Urothelium cell line (cell line): ENCODE measurements around the gene VIL1.

Experiments
- DNase-seq: peaks from one replicate; pipeline ENCODE4 v3.0.0; 2011; ENCODE audit warnings: low spot score, mixed read lengths
- FAIRE-seq: peaks from 2 replicates; lab custom pipeline; 2011; peaks lifted over from hg19 to GRCh38; lab: Jason Lieb, UNC

VIL1 gene

GRCh38 chr2:218435003-218435982 lies 16.4 kb downstream of the VIL1 start:
- FAIRE-seq (no peak), DNase-seq (no peak)

DNA sequence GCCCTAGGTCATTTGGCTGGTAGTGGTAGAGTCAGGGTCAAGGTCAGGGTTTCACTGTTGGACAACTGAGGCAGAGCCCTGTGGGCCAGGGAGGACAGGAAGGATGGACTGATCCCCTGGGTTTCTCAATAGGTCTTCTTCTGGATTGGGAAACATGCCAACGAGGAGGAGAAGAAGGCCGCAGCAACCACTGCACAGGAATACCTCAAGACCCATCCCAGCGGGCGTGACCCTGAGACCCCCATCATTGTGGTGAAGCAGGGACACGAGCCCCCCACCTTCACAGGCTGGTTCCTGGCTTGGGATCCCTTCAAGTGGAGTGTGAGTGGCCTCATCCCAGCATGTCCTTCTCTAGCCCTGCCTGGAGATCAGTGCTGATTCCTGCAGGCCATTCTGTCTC lies 18.1 kb downstream of the VIL1 start:
- DNase-seq (no peak), FAIRE-seq (no peak)

- DNase-seq = no peak
- no peak for FAIRE-seq
Measured at GRCh38 chr2:218437969-218438368, 19.0 kb downstream of the VIL1 start.

- FAIRE-seq (no peak), DNase-seq (no peak)
Measured at GRCh38 chr2:218438596-218438995, 19.7 kb downstream of the VIL1 start.

DNA sequence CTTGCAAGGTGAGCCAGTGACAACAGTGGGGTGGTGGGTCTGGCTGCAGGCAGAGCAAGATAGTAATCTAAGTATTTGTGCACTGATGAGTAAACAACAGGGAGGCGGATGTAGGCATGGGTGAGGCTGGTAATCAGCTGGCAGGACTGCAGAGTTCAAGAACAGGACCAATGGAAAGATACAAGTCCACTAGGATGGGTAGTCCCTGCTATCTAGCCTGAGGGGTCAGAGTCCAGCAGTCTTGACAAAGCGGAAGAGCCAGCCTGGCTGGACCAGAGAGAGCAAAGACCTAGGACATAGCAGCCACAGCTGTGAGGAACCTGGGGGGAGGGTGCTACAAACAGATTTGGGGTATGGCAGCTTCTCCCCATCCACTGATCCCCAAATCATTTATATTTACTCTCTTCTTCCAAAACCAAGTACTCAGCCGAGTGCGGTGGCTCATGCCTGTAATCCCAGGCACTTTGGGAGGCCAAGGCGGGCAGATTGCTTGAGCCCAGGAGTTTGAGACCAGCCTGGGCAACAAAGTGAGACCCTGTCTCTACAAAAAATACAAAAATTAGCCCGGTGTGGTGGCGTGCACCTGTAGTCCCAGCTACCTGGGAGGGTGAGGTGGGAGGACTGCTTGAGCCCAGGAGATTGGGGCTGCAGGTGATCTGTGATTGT lies 25.9 kb downstream of the VIL1 start:
- DNase-seq (no peak), FAIRE-seq (no peak)

DNA sequence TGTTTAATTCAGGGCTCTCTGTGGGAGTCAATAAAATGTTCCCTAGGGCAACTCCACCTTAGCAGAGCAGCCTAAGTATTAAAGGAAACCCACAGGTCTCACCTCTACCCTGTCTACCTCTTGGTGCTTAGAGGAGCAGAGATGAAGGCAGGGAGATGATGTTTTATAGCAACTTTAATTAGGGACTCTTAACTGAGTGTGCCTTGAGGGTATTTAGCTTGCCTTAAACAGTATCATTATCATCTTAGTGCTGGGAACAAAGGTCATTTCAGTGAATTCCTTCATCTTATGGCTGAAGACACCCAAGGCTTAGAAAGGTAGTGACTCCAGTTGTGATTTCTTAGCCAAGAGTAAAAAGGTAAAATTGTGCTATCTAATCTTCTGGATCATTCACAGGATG lies 26.7 kb downstream of the VIL1 start:
- no peak for DNase-seq
- no peak for FAIRE-seq

DNA sequence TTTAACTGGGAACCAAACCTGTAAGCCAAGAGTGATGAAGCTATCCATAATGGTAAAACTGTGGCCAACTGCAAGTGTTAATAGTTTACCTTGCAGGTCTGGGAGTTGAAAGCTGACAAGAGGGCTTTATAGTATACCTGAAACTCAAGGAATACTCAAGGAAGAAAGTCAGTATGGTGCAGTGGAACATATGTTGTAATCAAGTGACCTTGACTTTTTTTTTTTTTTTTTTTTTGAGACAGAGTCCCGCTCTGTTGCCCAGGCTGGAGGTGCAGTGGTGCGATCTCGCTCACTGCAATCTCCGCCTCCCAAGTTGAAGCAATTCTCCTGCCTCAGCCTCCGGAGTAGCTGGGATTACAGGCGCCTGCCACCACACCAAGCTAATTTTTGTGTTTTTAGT lies 27.6 kb downstream of the VIL1 start:
- DNase-seq = no peak
- no peak for FAIRE-seq

GRCh38 chr2:218447072-218447471 lies 28.1 kb downstream of the VIL1 start:
- DNase-seq (no peak), FAIRE-seq (no peak)

DNA sequence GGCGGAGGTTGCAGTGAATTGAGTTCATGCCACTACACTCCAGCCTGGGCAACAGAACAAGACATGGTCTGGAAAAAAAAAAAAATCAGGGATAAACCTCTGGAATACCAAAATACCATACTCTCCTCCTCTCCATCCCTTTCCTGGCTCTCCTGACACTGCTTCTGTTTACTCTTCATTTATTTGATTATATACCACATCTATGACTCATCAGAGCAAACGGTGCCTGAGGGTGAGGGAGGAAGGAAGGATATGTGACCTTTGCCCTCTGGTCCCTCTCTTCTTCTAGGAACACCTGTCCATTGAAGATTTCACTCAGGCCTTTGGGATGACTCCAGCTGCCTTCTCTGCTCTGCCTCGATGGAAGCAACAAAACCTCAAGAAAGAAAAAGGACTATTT lies 30.0 kb downstream of the VIL1 start:
- DNase-seq (peak; percentile 40), FAIRE-seq (no peak)

DNA sequence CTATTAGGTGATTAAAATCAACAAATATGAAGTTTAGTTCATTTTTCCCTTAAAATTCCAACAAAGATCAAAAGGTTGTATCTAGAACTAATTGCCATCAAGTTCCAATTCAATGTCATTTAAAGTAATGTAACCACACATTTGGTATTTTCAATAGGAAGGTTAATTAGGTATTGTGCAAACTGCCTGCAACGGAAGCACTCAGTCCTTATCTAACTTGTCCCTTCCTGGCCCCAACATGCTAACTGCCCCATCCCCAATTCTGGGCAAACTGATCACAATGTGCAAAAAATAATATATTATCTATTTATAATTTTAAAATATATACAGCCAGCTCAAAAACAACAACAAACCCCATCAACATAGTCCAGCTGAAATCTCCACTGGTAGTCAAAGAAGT lies 33.2 kb downstream of the VIL1 start:
- no peak for DNase-seq
- FAIRE-seq = no peak

- DNase-seq = no peak
- FAIRE-seq = no peak
Measured at GRCh38 chr2:218456849-218457248, 37.9 kb downstream of the VIL1 start.

DNA sequence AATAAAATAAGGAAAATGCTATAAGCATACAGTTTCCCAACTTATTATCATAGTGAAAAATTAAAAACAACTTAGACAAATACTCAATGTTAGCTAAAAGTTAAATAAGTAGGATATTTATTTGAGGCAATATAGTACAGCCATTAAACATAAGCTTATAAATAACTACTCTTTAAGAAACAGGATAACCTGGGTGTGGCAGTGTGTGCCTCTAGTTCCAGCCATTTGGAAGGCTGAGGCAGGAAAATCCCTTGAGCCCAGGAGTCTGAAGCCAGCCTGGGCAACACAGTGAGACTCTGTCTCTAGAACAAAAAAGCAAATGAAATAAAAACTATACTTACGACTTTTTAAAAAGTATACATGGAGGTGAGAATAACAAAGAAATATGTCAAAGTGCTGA lies 39.7 kb downstream of the VIL1 start:
- DNase-seq (no peak), FAIRE-seq (no peak)

DNA sequence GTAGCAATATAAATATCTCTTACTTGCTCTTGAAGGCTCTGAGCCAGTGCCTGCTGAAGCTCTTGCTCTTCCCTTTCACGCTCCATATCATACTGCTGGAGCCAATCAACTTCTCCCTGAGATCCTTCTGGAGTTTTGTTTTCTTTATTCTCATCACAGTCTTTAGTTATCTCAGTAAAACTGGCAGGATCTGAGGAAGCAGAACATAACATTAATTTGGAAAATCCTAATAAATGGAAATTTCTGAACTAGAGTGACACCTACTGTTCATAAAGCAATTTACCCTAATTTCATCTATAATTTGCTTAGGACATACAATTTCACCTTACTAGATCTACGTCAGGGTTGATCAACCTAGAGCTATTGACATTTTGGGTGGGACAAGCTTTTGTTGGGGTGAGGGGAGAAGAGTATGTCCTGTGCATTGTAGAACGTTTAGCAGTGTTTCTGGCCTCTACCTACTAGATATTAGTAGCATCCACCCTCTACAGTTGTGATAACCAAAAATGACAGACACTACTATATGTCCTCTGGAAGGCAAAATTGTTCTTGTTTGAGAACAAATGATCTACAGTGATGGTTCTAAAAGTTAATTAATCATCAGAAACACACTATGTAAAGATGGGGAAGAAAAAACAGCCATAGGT lies 47.2 kb downstream of the VIL1 start:
- no peak for DNase-seq
- no peak for FAIRE-seq

DNA sequence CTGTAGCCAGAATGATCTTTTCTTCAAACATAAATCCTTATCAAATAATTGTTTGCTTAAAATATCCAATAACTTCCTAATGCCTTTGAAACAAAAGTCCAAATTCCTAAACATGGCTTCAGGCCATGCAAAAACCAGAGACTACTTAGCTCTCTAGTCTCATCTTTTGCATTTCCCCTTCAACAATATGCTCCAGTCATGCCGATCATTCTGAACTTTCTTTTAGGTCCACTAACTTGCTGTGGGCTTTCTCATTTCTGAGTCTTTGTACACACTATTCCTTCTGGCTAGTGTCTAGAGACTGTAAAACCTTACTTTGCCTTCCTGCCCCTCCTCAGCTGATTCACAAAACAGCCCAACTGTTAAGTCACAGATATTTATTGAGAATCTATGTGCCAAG lies 51.5 kb downstream of the VIL1 start:
- DNase-seq = no peak
- no peak for FAIRE-seq

GRCh38 chr2:218471036-218471435 lies 52.1 kb downstream of the VIL1 start:
- FAIRE-seq = no peak
- DNase-seq = no peak

- no peak for FAIRE-seq
- DNase-seq = no peak
Measured at GRCh38 chr2:218471982-218472381, 53.1 kb downstream of the VIL1 start.

- FAIRE-seq (no peak), DNase-seq (no peak)
Measured at GRCh38 chr2:218472988-218473387, 54.1 kb downstream of the VIL1 start.

DNA sequence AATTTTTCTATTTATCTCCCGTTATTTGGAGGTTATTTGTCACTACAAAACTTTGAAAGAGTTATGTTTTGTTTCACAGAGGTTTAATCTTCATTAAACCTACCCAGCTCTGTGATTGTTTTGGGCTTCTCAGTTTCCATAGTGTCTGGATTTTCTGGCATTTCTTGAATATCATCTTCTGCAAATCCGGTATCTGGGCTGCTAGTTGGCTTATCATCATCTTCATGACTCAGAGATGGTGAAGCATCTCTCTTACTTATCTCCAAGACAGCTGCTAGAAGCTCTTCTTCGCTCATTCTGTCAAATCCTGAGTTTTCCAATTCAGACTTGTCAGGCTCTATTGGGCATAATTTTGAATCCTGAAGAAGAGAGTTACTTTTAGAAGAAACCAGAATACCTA lies 55.6 kb downstream of the VIL1 start:
- FAIRE-seq = no peak
- no peak for DNase-seq

- FAIRE-seq (no peak), DNase-seq (no peak)
Measured at GRCh38 chr2:218476676-218477075, 57.8 kb downstream of the VIL1 start.

DNA sequence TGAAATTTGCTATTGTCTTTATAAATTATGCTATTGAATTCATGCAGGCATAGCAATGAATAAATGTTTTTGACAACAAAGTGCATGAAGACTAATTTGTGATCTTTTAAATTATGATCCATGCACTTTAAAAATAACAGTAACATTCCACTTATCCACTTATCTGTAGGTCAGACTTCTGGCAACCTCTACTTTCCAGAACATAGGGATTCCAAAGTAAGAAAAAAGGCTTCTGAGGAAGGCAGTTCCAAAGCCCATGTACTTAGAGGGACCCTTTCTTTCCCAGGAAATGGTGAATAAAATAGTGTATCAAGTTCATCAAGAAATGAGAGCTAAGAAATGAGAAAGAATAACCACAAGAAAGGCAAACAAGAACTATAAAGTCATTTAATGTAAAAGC lies 58.3 kb downstream of the VIL1 start:
- DNase-seq (no peak), FAIRE-seq (no peak)

- FAIRE-seq = no peak
Measured at GRCh38 chr2:218478544-218478943, 59.6 kb downstream of the VIL1 start.

GRCh38 chr2:218479595-218479994 lies 60.7 kb downstream of the VIL1 start:
- FAIRE-seq = no peak
- DNase-seq = no peak

More at GRCh38 chr2:218478544-218478943, 59.6 kb downstream of the VIL1 start:
- DNase-seq = no peak
